Measurements from ENCODE around the gene PKDCC.

PKDCC gene

GRCh38 chr2:42007551-42007950, 40.3 kb upstream of the PKDCC start:
- Histone ChIP-seq H3K36me3 (no peaks in the 10 kb centered on the region), H3K4me3 (ENCODE audit: low read depth, low read length) (no peak overlapping the region), H3K27me3 (no peaks in the 10 kb centered on the region), H3K9me3 (no peaks in the 10 kb centered on the region), H3K4me1 (0 out of 2 replicates have a peak, but pooled peaks cover 4% of the 10 kb centered on the region)
- no peak for TF ChIP-seq CTCF (IDR thresholded peaks at IDR 0.05; ENCODE audit: low read depth, low read length)
- no peak for DNase-seq

GRCh38 chr2:42008241-42008921, 39.4 kb upstream of the PKDCC start:
- TF ChIP-seq CTCF (IDR thresholded peaks at IDR 0.05; ENCODE audit: low read depth, low read length): no peak
- H3K36me3 ChIP-seq: no peaks in the 10 kb centered on the region
- no peaks in the 10 kb centered on the region for H3K27me3 ChIP-seq
- H3K4me1 ChIP-seq: 0 out of 2 replicates have a peak, but pooled peaks cover 4% of the 10 kb centered on the region
- H3K9me3 ChIP-seq: no peaks in the 10 kb centered on the region
- no peak overlapping the region for H3K4me3 ChIP-seq (ENCODE audit: low read depth, low read length)
- DNase-seq: no peak

- no peaks in the 10 kb centered on the region for H3K27me3 ChIP-seq
- DNase-seq: no peak
- H3K36me3 ChIP-seq: no peaks in the 10 kb centered on the region
- no peak overlapping the region for H3K4me3 ChIP-seq (ENCODE audit: low read depth, low read length)
- H3K9me3 ChIP-seq: no peaks in the 10 kb centered on the region
- H3K4me1 ChIP-seq: 0 out of 2 replicates have a peak, but pooled peaks cover 2% of the 10 kb centered on the region
- TF ChIP-seq CTCF (IDR thresholded peaks at IDR 0.05; ENCODE audit: low read depth, low read length): no peak
Measured at GRCh38 chr2:42009657-42010580, 37.9 kb upstream of the PKDCC start.

- Histone ChIP-seq H3K4me1 (0 out of 2 replicates have a peak, but pooled peaks cover 2% of the 10 kb centered on the region), H3K36me3 (no peaks in the 10 kb centered on the region), H3K9me3 (no peaks in the 10 kb centered on the region), H3K27me3 (no peaks in the 10 kb centered on the region), H3K4me3 (ENCODE audit: low read depth, low read length) (no peak overlapping the region)
- no peak for DNase-seq
- TF ChIP-seq CTCF (IDR thresholded peaks at IDR 0.05; ENCODE audit: low read depth, low read length): no peak
Measured at GRCh38 chr2:42010743-42011298, 37.0 kb upstream of the PKDCC start.

- Histone ChIP-seq H3K36me3 (no peaks in the 10 kb centered on the region), H3K4me1 (no peaks in the 10 kb centered on the region), H3K9me3 (no peaks in the 10 kb centered on the region), H3K27me3 (no peaks in the 10 kb centered on the region), H3K4me3 (ENCODE audit: low read depth, low read length) (no peak overlapping the region)
- TF ChIP-seq CTCF (IDR thresholded peaks at IDR 0.05; ENCODE audit: low read depth, low read length): no peak
- DNase-seq: no peak
Measured at GRCh38 chr2:42012137-42012536, 35.7 kb upstream of the PKDCC start.

Measured in BE2C (cell line).